HG02588 (cell line): ENCODE results near the gene IPO9.
"Not testable (repeated sequence)": the region's sequence is repeated elsewhere in the genome, so short reads cannot be mapped to it uniquely, and the experiment has no call there.

Source experiments
- ATAC-seq: cut with Tn5 transposase; IDR thresholded peaks from one replicate; pipeline ENCODE4 v1.9.1; 2021; ENCODE audit warnings: mild to moderate bottlenecking, moderate library complexity; ENCODE audit not compliant: unreplicated experiment

Gene IPO9

DNA sequence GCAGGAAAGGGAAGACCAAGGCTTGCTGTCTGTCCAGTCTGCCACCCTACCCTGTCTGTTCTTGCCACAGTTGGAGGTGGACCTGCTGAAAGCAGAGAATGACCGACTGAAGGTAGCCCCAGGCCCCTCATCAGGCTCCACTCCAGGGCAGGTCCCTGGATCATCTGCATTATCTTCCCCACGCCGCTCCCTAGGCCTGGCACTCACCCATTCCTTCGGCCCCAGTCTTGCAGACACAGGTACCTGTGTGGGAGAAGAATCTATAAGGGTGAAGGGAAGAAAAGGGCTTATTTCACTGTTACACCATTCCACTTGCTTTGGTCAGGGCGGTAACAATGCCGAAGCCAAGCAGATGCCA, 20.3 kb upstream of the IPO9 start:
- ATAC-seq = no peak

- ATAC-seq = no peak
Measured at GRCh38 chr1:201809876-201810275, 19.1 kb upstream of the IPO9 start.

GRCh38 chr1:201810466-201811216, 18.3 kb upstream of the IPO9 start:
- ATAC-seq = no peak

DNA sequence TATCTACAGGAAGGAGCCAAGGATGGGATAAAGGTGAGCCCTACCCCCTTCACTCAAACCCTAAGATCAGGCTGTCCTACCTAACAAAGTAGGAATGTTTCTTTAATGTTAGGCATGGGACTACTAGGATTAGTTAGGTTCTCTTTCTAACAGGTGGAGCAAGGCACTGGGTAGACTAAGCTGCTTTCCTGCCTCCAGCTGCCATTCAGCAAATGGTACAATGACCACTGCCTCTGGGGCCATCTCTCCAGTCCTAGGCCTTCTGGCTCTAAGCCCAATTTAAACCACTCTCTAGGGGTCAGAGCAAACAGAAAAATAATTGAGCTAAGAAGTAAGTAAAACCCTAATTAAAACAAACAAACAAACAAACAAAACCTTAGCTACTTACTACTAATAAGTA, 15.7 kb upstream of the IPO9 start:
- ATAC-seq = no peak

- no peak for ATAC-seq
Measured at GRCh38 chr1:201816309-201816854, 12.6 kb upstream of the IPO9 start.

DNA sequence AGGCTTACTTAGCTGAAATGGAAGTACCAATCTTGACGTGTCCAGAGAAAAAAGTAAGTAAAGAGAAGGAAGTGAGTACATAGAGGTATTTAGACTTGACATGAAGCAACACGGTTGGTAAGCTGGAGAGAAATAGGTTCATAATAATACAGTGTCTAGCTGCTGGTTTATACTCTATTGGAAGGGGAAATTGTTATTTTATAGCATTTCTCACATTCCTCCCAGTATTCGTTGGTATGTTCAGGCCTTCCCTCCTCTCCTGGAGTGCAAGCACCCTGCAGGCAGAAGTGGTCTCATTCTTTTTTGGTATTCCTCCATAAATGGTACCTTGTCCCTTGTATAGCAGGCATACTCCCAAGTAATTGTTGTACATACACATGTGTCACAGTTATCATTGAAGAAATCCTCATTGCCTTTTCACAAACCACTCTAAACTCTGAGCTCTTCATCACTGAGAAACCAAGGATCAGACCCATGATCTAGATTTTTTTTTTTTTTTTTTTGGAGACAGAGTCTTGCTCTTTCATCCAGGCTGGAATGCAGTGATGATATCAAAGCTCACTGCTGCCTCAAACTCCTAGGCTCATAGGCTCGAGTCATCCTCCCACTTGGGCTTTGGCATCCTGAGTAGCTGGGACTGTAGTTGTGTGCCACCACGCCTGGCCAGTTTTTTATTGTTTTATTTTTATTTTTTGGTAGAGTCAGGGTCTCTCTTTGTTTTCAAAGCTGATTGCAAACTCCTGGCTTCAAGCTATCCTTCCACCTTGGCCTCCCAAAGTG, 9.8 kb upstream of the IPO9 start:
- no peak for ATAC-seq

DNA sequence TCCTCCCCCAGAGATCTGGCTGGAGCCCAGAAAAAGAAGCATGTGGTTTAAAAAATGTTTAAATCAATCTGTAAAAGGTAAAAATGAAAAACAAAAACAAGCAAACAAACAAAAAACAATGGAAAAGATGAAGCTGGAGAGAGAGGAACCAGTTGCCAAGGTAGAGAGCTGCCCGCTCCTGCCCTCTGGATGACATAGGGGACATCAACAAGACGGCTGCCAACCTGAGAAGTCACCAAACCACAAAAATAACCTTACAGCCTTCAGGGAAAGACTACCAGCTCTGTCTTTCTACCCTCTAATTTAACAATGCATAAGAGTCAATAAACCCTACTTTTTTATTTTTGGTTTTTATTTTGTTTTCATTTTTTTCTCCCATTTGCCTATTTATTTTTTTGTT, 8.5 kb upstream of the IPO9 start:
- ATAC-seq = no peak

- no peak for ATAC-seq
Measured at GRCh38 chr1:201825245-201825644, 3.7 kb upstream of the IPO9 start.

- ATAC-seq = no peak
Measured at GRCh38 chr1:201826830-201827229, 2.1 kb upstream of the IPO9 start.

DNA sequence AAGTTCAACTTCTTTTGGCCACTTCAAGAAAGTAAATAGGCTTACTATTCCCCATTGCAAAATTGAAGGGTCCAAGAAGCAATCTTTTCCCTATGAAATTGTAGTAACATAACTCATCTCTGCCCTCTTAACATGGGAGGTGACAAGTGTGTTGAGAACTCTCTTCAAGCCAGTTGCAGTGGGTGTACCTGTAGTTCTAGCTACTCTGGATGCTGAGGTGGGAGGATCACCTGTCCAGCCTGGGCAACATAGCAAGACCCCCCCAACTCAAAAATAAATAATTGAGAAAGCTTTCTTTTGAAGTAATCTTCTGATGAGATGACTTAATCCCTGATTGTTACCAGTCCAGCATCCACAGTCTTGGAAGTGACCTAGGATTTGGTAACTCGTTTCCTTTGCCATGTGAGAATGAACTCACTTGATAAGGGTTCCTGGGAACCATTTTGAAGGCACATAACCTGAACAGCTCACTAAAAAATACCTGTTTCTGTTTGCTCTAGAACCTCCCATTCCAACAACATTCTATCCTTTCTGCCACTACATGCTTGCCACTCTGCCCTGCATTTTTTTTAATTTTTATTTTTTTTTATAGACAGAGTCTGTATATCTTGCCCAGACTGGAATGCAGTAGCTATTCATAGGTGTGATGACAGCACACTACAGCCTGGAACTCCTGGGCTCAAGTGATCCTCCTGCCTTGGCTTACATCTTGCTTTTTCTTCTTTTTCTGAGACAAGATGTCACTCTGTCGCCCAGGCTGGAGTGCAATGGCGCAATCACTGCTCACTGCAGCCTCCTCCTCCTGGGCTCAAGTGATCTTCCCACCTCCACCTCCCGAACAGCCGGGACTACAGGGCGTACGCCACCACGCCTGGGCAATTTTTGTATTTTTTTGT, 1.4 kb upstream of the IPO9 start:
- no peak for ATAC-seq

GRCh38 chr1:201828217-201828819, 639 bp upstream of the IPO9 start:
- ATAC-seq = no peak

DNA sequence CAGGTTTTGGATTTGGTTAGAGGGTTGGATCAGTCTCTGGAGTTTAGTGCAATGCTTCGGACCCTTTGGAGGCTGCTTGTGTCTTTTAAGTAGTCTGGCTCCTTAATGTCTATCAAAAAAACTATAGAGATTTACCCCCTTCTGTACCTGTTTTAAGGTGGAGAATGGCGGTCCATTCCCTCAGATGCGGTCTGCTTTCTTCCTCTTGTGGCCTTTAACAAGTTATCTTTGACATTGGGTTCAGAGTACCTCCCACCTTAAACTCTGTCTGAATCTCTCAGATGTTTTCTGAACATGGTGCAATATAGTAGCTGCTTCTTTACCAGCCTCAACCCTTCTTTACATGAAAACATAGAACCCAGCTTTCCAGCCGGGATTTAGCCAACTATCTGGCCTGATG, 2.4 kb downstream of the IPO9 start:
- no peak for ATAC-seq

GRCh38 chr1:201834621-201835020, 5.7 kb downstream of the IPO9 start:
- ATAC-seq = no peak

- ATAC-seq = no peak
Measured at GRCh38 chr1:201838381-201838780, 9.4 kb downstream of the IPO9 start.

GRCh38 chr1:201839089-201839488, 10.1 kb downstream of the IPO9 start:
- not testable (repeated sequence) for ATAC-seq

DNA sequence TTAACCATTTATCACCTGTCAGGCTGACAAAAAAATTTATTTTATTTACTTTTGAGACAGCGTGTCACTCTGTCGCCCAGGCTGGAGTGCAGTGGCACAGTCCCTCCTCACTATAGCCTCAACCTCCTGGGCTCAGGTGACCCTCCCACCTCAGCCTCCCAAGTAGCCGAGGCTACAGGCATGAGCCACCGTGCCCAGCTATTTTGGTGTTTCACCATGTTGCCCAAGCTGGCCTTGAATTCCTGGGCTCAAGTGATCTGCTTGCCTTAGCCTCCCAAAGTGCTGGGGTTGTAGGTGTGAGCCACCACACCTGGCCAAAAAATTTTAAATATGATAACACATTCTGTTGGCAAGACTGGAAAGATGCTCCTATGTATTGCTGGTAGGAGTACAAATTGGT, 11.1 kb downstream of the IPO9 start:
- no peak for ATAC-seq

- ATAC-seq = no peak
Measured at GRCh38 chr1:201840490-201840889, 11.5 kb downstream of the IPO9 start.

GRCh38 chr1:201841265-201841912, 12.4 kb downstream of the IPO9 start:
- no peak for ATAC-seq

GRCh38 chr1:201842472-201843027, 13.6 kb downstream of the IPO9 start:
- ATAC-seq = no peak
